Measurements from ENCODE around the gene NAPA. TPM values are rescaled to one million over a fixed set of nuclear protein-coding genes. Genes with fewer than 3 reads are reported as not detected.
A peak's percentile ranks its signal among the peaks of the same experiment; 100 is the strongest.

Gene NAPA
- total RNA-seq, 4 donors from 2014 or later, result 106 to 178 (median 125) TPM

DNA sequence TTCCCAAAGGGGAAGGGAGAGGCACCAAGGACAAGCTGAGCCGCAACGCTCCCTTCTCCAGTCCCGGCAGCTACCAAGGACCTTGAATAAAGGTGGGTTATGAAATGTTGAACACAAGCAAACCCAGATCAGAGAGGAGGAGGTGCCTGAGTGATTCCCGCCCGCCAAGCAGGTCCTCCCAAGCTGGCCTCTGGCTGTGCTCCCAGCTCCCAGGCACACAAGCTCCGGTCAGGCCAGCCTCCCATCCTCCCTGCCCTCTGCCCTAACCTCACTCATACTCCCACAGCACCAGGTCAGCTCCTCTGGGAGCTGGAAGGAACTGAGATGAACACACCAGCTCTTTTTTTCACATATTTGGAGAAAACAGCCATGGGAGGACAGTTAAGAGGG is 3.7 kb downstream of the NAPA start:
- no peak for TF ChIP-seq POLR2A (IDR thresholded peaks at IDR 0.05)
- TF ChIP-seq, protein P1, sequence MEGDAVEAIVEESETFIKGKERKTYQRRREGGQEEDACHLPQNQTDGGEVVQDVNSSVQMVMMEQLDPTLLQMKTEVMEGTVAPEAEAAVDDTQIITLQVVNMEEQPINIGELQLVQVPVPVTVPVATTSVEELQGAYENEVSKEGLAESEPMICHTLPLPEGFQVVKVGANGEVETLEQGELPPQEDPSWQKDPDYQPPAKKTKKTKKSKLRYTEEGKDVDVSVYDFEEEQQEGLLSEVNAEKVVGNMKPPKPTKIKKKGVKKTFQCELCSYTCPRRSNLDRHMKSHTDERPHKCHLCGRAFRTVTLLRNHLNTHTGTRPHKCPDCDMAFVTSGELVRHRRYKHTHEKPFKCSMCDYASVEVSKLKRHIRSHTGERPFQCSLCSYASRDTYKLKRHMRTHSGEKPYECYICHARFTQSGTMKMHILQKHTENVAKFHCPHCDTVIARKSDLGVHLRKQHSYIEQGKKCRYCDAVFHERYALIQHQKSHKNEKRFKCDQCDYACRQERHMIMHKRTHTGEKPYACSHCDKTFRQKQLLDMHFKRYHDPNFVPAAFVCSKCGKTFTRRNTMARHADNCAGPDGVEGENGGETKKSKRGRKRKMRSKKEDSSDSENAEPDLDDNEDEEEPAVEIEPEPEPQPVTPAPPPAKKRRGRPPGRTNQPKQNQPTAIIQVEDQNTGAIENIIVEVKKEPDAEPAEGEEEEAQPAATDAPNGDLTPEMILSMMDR (IDR thresholded peaks at IDR 0.05), result no peak
- WGBS, 2 donors, result 20 to 53% methylated on average over 2 to 3 of the region's 6 CpGs
- H3K4me1 ChIP-seq, result peaks cover 65 to 88% (median 70%) of the 10 kb centered on the region in 3 donors
- no peak for DNase-seq
- H3K27ac ChIP-seq, result peak overlapping the region; percentile 86 to 99 (median 98)
- H3K4me3 ChIP-seq, result peak overlapping the region in 3 of 4 donors; percentile 86 to 99 (median 94)
- no peaks in the 10 kb centered on the region for H3K9me3 ChIP-seq
- intact Hi-C loops (cut with DNase I), result no loop called here
- H3K36me3 ChIP-seq, result peaks cover 0 to 9% (median 4%) of the 10 kb centered on the region in 3 donors
- no peaks in the 10 kb centered on the region for H3K27me3 ChIP-seq

- TF ChIP-seq, protein P1 (IDR thresholded peaks at IDR 0.05), result no peak
- TF ChIP-seq POLR2A (IDR thresholded peaks at IDR 0.05), result no peak
- H3K4me1 ChIP-seq, result peaks cover 65 to 85% (median 65%) of the 10 kb centered on the region in 3 donors
- WGBS, 2 donors, result 8 to 20% methylated on average over 2 to 4 of the region's 12 CpGs
- peaks cover 0 to 13% (median 4%) of the 10 kb centered on the region in 3 donors for H3K36me3 ChIP-seq
- intact Hi-C loops (cut with DNase I), result no loop called here
- peak overlapping the region in 2 of 4 donors; percentile 86 to 94 for H3K4me3 ChIP-seq
- DNase-seq, result no peak
- no peaks in the 10 kb centered on the region for H3K9me3 ChIP-seq
- peak overlapping the region; percentile 86 to 99 (median 98) for H3K27ac ChIP-seq
- H3K27me3 ChIP-seq, result no peaks in the 10 kb centered on the region
These were observed 4.2 kb downstream of the NAPA start for GRCh38 chr19:47510516-47511127.

GRCh38 chr19:47509973-47510372 is 4.9 kb downstream of the NAPA start:
- intact Hi-C loops (cut with DNase I), result no loop called here
- DNase-seq, result no peak
- TF ChIP-seq, protein P1 (IDR thresholded peaks at IDR 0.05), result no peak
- TF ChIP-seq POLR2A (IDR thresholded peaks at IDR 0.05), result no peak
- Histone ChIP-seq H3K27ac (peak overlapping the region; percentile 86 to 99 (median 98)), H3K9me3 (no peaks in the 10 kb centered on the region), H3K27me3 (no peaks in the 10 kb centered on the region), H3K36me3 (peaks cover 0 to 19% (median 4%) of the 10 kb centered on the region in 3 donors), H3K4me3 (peak overlapping the region in 2 of 4 donors; percentile 86 to 94), H3K4me1 (peaks cover 65 to 84% (median 65%) of the 10 kb centered on the region in 3 donors)
- WGBS, 2 donors, result 21 to 27% methylated on average over 7 of the region's 8 CpGs

GRCh38 chr19:47509170-47509847 is 5.6 kb downstream of the NAPA start:
- no peak for DNase-seq
- intact Hi-C loops (cut with DNase I), result no loop called here
- 32 to 35% methylated on average over 19 to 20 of the region's 20 CpGs for WGBS, 2 donors
- H3K36me3 ChIP-seq, result peaks cover 0 to 24% (median 4%) of the 10 kb centered on the region in 3 donors
- TF ChIP-seq POLR2A (IDR thresholded peaks at IDR 0.05), result no peak
- TF ChIP-seq, protein P1 (IDR thresholded peaks at IDR 0.05), result no peak
- H3K9me3 ChIP-seq, result no peaks in the 10 kb centered on the region
- H3K4me3 ChIP-seq, result peak overlapping the region in 1 of 4 donors; percentile 3
- peak overlapping the region; percentile 86 to 99 (median 98) for H3K27ac ChIP-seq
- H3K4me1 ChIP-seq, result peaks cover 65 to 83% (median 65%) of the 10 kb centered on the region in 3 donors
- H3K27me3 ChIP-seq, result no peaks in the 10 kb centered on the region

- TF ChIP-seq, protein P1 (IDR thresholded peaks at IDR 0.05), result no peak
- no peak for TF ChIP-seq POLR2A (IDR thresholded peaks at IDR 0.05)
- 51 to 52% methylated on average over 3 of the region's 5 CpGs for WGBS, 2 donors
- H3K36me3 ChIP-seq, result peaks cover 0 to 30% (median 7%) of the 10 kb centered on the region in 3 donors
- peak overlapping the region in 3 of 4 donors; percentile 97 to 99 (median 99) for H3K27ac ChIP-seq
- DNase-seq, result no peak
- no peaks in the 10 kb centered on the region for H3K9me3 ChIP-seq
- intact Hi-C loops (cut with DNase I), result no loop called here
- no peaks in the 10 kb centered on the region for H3K27me3 ChIP-seq
- no peak overlapping the region for H3K4me3 ChIP-seq
- peaks cover 65 to 78% (median 65%) of the 10 kb centered on the region in 3 donors for H3K4me1 ChIP-seq
These were observed 6.1 kb downstream of the NAPA start for GRCh38 chr19:47508721-47509120.
